Stimulated activated CD4-positive, alpha-beta T cell treated with anti-CD3 and anti-CD28 coated beads, Interleukin-4, amount 100 ng/mL, for 1 hour (primary cell): Measurements from ENCODE around the gene MOV10.
"Not testable (repeated sequence)": the region's sequence is repeated elsewhere in the genome, so short reads cannot be mapped to it uniquely, and the experiment has no call there.

Experiments
- DNase-seq: peaks from one replicate; pipeline ENCODE4 v3.0.0-alpha.2; 2020

Gene MOV10, protein sequence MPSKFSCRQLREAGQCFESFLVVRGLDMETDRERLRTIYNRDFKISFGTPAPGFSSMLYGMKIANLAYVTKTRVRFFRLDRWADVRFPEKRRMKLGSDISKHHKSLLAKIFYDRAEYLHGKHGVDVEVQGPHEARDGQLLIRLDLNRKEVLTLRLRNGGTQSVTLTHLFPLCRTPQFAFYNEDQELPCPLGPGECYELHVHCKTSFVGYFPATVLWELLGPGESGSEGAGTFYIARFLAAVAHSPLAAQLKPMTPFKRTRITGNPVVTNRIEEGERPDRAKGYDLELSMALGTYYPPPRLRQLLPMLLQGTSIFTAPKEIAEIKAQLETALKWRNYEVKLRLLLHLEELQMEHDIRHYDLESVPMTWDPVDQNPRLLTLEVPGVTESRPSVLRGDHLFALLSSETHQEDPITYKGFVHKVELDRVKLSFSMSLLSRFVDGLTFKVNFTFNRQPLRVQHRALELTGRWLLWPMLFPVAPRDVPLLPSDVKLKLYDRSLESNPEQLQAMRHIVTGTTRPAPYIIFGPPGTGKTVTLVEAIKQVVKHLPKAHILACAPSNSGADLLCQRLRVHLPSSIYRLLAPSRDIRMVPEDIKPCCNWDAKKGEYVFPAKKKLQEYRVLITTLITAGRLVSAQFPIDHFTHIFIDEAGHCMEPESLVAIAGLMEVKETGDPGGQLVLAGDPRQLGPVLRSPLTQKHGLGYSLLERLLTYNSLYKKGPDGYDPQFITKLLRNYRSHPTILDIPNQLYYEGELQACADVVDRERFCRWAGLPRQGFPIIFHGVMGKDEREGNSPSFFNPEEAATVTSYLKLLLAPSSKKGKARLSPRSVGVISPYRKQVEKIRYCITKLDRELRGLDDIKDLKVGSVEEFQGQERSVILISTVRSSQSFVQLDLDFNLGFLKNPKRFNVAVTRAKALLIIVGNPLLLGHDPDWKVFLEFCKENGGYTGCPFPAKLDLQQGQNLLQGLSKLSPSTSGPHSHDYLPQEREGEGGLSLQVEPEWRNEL

DNA sequence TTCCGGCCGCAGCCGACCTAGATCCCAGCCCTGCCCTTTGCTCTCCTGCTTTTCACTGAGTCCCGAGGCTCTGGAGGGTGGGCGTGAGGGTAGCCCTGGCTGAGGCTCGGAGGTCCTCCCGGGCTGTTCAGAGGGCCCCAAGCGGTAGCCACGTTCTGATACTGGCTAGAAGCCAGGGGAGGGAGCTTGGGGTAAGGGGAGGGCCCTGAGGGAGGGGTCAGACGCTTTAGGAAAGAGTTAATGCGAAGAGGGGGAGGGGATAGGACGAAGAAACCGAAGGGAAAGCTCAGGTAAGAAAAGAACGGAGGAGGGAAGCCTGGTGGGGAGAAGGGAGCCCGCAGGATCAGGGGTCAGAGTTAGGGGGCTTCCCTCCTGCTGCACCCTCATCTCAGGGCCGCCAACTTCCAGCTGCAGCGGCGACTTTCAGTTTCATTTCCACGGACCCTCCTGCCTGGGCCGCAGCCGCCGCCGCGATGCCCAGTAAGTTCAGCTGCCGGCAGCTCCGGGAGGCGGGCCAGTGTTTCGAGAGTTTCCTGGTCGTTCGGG is at the start of gene MOV10:
Gene MOV10, plus strand, starts transcription at position 220 of the 546 bp plus-strand sequence. Its CDS starts 254 bp downstream, at position 474.
- peak; percentile 40 for DNase-seq

DNA sequence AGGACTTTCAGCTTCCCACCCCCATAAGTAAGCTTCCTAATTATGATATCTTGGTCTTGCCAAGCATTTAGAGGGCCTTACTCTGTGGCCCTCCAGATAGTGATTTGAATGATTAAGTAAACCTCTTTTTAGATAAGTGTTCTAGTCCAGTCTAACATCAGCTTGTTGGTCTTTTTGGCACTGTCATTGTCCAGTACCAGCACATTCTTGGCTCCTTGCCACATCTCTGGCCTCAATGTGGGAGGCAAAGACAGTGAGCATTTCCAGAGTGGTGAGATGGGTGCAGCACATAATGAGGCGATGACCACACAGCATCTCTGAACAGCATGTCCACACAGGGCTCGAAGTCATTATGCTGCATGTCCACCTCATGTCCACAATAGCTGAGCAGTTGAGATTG is 48.8 kb upstream of the MOV10 start:
- no peak for DNase-seq

DNA sequence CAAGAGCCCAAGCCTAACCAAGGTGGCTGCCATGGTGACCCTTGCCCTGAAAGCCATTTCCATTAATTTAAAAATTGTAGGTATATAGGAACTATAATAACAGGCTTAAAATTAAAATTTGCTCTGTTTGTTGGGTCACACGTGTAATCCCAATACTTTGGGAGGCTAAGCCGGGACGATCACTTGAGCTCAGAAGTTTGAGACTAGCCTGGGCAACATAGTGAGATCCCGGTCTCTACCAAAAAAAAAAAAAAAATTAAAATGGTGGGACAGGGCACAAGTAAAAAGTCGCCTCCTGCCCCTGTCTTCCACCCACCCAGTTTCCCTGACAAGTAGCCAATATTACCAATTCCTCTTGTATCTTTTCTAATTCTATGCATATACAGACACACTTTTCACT is 48.3 kb upstream of the MOV10 start:
- no peak for DNase-seq

DNA sequence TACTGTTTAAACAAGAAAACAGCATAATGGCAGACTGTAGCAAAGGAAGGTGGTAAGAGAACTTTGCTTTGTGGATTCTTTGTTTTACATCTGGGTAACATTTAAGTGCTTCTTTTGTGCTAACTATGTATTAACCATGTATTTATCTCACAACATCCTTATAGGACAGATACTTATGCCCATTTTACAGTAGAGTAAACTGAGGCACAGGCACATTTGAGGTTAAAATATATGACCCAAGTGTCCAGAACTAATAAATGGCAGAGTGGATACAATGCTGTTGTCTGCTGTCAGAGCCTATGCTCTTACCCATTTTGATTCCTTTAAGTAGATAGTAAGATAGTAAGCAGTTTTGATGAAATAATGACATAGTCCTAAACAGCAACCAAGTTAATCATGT is 47.6 kb upstream of the MOV10 start:
- DNase-seq = no peak

DNA sequence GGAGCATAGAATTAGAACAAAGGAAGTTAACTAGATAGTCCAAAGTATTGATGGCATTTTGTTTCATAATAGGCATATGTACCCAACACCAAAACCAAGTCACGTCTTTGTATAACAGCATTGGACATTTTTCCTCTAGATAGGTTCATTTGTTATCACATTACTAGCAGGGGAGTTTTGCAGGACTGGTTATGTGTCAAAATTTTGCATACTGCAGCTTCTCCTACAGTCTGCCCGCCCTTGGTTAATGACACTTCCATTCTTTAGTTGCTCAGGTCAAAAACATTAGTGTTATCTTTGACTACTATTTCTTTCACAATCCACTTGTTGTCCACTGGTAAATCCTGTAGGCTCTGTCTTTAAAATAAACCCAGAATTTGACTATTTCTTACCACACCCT is 45.9 kb upstream of the MOV10 start:
- DNase-seq = no peak

DNA sequence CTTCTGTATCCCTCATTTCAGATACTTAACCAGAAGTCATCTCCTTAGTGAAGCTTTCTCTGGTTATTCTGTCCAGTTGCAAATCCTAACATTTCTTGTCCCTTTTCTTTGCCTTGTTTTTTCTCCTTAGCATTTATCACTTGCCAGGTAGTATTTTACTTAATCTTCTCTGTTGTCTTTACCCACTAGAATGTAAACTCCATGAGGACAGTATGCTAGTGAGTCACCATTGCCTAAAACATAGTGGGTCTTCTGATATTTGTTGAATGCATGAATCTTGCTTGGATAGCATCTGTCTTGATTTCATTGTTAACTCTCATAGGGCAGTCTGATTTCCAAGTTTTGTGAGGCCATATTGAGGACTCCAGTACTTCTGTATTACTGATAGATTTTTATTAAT is 45.2 kb upstream of the MOV10 start:
- DNase-seq = no peak

DNA sequence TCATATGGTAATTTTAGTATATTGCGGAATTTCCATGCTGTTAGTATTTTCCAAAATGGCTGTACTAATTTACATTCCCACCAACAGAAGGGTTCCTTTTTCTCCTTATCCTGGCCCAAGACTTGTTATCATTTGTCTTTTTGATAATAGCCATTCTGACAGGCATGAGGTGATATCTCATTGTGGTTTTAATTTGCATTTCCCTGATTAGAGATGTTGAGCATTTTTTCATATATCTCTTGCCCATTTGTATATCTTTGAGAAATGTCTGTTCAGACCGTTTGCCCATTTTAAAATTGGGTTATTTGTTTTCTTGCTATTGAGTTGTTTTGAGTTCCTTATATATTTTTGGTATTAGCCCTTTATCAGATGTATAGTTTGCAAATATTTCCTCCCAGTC is 40.8 kb upstream of the MOV10 start:
- no peak for DNase-seq

DNA sequence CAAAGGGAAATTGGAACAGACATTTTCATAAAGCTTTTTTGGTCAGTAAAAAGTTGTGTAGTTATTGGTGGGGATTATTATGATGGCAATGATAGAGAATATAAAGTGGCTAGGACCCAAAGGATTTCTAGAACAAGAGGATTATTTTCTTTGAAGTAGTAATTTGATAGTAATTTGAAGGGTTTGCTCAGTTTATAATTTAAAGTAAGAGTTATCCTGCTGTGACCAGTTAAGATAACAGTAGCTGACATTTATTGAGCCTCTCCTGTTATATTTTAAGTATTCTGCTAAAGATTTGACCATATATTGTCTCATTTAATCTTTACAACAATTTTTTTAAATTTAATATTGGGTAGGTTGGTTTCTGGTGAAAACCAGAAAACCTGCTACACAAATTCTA is 40.1 kb upstream of the MOV10 start:
- no peak for DNase-seq

DNA sequence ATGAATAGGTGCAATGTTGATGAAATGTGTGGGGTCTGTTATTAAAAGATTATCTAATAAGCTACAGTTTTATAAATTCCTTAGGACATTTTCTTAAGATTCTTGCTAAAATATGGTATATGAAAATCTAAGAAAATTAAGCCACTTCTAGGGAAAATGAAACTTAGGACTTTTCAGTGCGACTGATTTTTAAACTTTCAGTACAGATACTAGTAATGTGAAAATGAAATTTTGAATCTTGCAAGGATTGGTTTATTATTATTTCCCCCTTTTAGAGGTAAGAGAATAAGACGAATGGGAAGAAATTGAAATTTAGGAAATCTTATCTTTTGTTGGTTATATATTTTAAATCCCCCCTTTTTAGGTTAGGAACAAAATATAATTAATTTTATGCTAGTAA is 38.4 kb upstream of the MOV10 start:
- DNase-seq = no peak

DNA sequence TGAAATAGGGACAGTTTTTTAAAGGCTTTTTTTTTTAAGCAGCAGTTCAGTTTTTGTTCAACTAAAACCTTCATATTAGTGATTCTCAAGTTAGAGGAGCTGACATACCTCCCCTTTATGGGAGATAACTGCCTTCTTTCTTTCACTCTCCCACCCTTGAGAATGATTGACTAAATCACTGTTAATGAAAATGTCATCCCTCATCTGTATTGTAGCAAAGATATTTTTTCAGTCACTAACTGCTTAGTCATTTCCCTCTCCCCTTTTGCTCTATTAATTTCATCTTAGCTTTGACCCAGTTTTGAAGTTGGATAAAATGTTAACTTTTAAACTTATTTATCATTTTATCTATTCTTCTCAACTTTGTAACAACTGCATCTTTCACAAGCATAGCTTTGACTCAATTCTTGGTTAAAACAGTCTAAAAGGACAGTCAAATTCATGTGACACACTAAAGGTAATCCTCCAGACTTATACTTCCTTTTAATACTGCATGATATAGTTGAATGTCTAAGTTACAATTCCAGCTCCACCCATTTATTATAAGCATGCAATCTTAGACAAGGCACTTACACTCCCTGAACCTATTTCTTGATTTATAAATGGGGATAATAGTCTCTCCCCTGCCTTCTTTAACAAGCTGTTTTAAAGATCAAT is 37.7 kb upstream of the MOV10 start:
- no peak for DNase-seq

DNA sequence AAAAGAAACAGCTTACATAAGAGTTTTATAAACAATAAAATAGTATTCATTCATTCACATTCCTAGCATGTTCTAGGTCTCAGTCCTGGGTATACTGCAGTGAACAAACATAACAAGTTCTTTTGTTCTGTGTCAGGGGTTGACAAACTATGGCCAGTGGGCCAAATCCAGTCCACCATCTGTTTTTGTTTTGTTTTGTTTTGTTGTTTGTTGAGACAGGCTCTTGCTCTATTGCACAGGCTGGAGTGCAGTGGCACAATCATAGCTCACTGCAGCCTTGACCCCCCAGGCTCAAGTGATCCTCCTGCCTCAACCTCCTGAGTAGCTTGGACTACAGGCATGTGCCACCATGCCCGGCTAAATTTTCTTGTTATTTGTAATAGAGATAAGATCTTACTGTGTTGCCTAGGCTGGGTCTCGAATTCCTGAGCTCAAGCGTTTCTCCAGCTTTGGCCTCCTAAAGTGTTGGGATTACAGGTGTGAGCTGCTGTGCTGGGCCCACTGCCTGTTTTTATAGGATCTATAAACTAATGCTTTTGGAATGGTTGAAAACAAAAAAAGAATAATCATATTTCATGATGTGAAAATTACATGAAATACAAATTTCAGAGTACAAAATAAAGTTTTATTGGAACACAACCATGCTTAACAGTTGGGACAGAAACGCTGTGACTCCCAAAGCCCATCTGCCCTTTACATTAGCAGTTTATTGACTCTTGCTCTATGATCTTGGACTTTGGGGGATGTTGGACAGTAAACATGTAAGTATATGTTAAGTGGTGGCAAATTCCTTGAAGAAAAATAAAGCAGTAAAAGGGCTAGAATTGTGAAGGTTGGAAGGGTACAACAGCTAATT is 37.0 kb upstream of the MOV10 start:
- no peak for DNase-seq

DNA sequence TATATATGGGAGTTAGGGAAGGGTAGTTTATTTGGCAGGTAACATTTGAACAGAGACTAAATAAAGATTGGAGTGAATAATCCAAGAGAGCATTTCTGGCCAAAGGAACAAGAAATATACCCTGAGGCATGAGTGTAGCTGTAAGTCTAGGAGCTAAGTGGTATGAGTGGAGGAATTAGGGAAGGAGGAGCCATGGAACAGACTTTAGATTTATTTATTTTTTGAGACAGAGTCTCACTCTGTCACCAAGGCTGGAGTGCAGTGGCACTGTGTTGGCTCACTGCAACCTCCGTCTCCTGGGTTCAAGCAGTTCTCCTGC is 36.4 kb upstream of the MOV10 start:
- DNase-seq = no peak

DNA sequence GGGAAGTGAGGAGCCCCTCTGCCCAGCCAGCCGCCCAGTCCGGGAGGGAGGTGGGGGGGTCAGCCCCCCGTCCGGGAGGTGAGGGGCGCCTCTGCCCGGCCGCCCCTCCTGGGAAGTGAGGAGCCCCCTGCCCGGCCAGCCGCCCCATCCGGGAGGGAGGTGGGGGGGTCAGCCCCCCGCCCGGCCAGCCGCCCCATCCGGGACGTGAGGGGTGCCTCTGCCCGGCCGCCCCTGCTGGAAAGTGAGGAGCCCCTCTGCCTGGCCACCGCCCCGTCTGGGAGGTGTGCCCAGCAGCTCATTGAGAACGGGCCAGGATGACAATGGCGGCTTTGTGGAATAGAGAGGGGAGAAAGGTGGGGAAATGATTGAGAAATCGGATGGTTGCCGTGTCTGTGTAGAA is 34.0 kb upstream of the MOV10 start:
- not testable (repeated sequence) for DNase-seq

DNA sequence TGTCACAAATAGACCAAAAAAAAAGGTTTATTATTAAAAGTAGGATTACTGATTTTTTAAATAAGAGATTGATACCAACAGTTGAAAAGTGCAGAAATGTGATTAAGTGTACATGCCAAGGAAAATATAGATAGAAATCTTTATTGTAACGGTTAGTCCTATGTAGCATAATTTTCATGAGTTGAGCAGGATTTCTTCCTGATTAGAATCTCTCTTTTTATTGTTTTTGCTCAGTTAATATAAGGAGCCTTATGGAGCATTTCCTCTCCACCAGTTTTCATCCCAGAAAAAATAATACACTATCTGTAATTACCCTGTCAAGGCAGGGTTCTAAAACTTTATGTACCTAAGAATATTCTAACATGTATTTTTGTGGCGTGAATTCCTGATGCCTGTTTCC is 31.4 kb upstream of the MOV10 start:
- DNase-seq = no peak

DNA sequence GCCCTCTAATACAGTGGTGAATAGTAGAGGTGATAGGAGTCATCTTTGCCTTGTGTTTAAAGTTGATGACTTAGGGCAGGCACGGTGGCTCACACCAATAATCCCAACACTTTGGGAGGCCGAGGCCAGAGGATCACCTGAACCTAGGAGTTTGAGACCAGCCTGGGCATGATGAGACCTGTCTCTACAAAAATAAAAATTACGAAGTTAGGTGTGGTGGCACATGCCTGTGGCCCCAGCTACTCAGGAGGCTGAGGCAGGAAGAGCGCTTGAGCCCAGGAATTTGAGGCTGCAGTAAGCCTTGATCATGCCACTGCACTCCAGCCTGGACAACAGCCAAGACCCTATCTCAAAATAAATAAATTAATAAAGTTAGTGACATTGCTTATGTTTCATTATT is 28.2 kb upstream of the MOV10 start:
- DNase-seq = no peak

DNA sequence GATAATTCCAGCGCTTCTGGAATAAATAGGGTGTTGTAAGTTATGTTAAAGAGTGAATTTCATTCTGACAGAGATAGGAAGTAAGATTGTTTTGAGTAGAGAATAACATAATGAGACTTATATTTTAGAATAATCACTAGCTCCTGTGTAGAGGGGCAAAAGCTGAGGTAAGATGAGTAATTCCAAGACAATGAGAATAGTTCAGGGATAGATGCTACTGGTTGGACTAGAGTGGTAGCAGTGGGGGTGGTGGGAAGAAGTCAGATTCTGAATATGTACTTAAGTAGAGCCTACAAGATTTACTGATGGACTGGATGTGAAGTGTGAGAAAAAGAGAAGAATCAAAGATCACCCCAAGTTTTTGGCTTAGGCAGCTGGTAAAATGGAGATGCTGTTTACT is 23.3 kb upstream of the MOV10 start:
- no peak for DNase-seq

DNA sequence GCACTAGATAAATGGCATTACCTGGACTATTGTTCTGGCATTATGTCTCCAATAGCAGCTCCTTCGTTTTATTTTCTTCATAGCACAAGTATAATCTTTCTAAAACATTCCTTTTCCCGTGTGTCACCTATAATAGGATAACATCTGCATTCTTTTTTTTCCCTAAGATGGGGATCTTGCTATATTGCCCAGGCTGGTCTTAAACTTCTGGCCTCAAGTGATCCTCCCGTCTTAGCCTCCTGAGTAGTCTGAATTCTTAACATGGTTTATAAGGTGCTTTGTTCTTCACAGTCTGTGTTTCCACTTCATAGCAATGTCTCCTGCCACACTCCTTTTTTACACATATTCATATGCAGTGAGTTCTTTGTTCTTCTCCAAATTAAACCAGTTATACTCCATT is 8.6 kb upstream of the MOV10 start:
- DNase-seq = no peak

DNA sequence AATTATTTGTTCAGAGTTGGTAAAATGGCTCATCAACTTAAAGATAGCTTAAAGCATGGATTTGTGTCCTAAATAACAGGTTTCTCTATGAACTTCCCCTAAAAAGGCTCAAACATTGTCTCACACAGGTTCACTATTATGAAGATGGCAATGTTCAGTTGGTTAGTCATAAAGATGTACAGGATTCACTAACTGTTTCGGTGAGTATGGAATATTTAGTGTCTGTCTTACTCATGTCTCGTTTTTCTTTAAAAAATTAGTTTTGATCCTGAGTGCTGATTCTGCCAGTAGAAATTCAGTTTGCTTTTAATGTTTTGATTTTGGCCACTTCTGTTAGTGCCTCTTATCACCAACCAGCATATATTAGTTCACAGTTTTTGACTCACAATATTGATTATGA is 7.5 kb upstream of the MOV10 start:
- no peak for DNase-seq

DNA sequence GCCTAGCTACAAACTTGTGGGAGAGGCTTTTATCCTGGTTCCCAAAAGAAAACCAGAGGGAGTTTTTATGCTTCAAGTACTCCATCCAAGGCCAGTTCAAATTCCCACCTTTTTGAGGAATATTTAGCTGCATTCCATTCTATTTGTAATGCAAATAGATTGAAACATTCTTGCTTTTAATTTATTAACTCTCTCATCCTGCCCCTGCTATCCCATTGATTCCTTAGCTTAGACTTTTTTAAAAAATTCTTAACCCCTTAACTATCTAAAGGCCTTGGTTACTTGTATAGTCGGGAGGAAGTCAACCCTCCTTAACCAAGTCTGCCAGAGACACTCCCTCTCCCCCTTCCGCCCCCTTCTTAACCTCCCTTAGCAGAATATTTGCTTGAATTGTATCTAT is 2.5 kb upstream of the MOV10 start:
- no peak for DNase-seq

DNA sequence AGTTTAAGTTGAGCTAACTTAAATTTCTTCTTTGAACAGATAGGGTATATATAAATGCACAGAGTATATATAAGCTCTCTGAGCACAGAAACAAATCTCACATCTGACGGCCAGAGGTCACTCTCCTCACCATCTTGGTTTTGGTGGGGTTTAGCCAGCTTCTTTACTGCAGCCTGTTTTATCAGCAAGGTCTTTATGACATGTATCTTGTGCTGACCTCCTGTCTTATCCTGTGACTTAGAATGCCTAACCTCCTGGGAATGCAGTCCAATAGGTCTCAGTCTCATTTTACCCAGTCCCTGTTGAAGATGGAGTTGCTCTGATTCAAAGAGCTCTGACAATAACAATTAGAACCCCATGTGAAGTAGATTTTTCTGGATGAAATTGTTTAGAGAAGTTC is 1.6 kb upstream of the MOV10 start:
- no peak for DNase-seq

DNA sequence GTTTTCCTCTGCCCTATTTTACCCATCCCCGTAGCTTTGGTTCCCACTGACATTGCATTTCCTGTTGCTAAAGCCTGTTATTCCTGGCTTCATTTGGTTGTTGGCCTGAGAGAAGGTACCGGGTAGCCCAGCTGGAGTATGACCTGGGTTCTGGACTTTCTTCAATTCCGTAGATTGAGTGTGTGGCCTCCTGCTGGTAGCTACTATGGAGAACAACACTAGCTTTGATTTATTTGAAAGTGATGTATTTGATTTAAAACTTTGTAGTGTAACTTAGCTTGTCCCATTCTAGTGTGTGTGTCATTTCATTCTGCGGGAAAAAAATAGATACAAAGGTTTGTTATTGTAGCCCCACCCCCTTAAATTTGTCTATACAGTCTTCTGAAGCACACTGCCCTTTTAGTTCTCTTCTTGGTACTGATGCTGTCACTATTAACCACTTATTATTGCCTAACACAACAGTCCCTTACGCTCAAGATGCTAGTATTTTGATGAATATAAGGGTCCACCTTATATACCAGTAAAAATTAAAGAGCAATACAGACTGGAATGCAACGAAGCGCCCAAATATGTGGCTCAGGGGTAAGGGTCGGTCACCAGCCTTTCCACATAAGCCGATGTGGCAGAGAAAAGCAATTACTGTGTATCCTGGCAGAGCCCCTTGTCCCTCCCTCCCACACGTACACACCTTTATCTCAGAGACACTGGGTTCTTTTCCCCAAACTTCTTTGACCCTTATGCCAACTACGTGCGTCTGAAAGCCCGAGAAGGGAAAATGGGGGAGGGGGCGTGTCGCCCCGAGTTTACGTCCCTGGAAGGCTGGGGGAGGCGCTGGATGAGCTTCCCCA is 643 bp upstream of the MOV10 start:
- no peak for DNase-seq
